Stimulated activated CD8-positive, alpha-beta memory T cell treated with anti-CD3 and anti-CD28 coated beads, Interleukin-7, amount 100 ng/mL, for 1 hour (primary cell): ENCODE data around the gene LIN52.
"Not testable (repeated sequence)": the region's sequence is repeated elsewhere in the genome, so short reads cannot be mapped to it uniquely, and the experiment has no call there.

Experiments used
- DNase-seq, 2 donors: peaks; one replicate each; pipeline ENCODE4 v3.0.0-alpha.2; 2020; ENCODE audit warnings: low read depth in 2 of 2

Gene LIN52

DNA sequence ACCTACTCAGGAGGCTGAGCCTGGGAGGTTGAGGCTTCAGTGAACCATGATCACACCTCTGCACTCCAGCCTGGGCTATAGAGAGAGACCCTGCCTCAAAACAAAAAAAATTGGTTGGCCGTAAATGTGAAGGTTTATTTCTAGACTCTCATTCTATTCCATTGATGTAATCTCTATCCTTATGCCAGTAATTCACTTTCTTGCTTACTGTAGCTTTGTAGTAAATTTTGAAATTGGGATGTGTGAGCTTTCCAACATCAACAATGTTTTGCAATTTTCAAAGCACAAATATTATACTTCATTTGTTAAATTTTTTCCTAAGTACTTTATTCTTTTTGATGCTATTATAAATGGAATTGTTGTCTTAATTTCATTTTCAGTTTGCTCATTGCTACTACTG lies 24.6 kb downstream of the LIN52 start:
- no peak for DNase-seq

DNA sequence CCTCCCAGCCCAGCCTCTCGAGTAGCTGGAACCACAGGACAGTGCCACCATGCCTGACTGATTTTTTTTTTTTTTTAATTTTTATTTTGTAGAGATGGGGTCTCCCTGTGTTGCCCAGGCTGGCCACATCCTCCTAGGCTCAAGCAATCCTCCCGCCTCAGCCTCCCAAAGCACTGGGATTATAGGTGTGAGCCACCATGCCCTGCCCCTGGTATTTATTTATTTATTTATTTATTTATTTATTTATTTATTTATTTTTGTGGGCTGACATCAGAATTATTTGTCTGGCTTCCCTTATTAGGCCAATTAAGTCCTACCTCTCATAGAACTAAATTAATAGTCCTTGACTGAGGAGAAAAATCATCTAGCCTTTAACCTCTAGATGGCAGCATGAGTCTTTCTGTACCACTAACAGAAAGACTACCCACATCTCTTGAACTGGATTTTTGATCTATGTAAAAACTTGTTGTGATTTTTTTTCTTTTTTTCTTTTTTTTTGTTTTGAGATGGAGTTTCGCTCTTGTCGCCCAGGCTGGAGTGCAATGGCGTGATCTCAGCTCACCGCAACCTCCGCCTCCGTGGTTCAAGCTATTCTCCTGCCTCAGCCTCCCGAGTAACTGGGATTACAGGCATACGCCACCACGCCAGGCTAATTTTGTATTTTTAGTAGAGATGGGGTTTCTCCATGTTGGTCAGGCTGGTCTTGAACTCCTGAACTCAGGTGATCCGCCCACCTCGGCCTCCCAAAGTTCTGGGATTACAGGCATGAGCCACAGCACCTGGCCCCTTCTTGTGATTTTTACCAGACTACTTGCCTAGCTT lies 26.9 kb downstream of the LIN52 start:
- not testable (repeated sequence) for DNase-seq

DNA sequence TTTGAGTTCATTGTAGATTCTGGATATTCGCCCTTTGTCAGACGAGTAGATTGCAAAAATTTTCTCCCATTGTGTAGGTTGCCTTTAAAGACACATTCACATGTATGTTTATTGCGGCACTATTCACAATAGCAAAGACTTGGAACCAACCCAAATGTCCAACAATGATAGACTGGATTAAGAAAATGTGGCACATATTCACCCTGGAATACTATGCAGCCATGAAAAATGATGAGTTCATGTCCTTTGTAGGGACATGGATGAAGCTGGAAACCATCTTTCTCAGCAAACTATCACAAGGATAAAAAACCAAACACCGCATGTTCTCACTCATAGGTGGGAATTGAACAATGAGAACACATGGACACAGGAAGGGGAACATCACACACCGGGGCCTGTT lies 40.7 kb downstream of the LIN52 start:
- not testable (repeated sequence) for DNase-seq

DNA sequence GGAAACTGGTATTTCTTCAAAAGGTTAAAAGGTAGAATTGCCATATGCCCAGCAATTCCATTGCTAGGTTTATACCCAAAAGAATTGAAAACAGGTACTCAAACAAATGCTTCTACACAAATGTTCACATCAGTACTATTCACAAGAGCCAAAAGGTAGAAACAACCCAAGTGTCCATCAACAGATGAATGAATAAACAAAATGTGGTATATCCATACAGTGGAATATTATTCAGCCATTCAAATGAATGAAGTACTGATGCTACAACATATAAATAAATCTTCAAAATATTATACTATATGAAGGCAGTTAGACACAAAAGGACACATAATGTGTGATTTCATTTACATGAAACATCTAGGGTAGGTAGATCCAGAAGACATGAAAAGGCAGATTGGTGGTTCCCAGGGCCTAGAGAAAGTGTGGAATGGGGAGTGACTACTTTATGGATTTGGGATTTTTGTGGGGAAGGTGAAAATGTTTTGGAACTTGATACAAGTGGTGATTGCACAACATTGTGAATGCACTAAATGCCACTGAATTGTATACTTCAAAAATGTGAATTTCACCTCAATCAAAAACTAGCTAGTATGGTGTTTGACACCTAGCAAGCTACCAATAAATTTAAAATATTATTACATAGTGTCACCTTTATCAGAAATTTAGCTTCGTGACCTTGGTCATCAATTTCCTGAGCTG lies 41.7 kb downstream of the LIN52 start:
- no peak for DNase-seq

DNA sequence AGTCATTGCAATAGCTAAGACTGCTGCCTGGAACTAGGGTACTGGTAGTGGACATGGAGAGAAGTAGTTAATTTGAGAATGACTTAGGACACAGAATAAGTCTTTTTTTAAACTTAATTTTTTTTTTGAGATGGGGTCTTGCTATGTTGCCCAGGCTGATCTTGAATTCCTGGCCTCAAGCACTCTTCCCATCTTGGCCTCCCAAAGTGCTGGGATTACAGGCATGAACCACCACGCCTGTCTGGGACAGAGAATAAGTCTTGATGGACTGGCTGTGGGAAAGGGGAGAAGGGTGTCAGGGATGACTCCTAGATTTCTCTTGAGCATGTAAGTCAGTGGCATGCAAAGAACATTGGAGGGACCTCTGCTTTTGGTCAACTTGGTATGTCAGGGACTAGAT lies 42.9 kb downstream of the LIN52 start:
- DNase-seq: no peak

DNA sequence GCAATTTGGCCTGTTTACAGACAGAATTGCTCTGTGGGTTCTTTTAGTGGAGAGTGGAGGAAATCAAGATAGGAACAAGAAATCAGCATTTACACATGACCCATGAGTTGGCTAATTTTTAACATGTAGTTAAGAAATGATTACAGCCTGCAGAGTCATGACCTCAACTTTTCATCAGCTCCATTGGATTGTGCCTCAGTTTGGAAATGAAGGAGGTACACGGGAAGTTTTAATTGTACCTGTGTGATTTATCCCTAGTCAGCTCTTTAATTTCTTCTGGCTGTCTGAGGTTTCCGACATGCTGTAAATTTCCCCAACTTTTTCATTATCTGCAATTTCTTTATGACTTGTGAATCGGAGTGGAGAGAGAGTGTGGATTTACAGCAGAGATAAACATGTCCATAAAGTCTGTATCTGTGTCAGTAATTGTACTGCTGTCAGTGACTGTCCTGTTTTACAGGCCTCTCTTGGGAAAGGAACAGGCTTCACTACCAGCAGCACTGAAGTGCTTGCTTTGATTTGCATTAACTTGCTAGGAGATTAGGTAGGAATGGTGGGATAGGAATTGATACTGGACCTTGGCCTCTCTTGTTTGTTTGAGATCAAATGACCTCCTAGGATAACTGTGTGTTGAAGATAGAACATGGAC lies 49.2 kb downstream of the LIN52 start:
- DNase-seq: no peak

DNA sequence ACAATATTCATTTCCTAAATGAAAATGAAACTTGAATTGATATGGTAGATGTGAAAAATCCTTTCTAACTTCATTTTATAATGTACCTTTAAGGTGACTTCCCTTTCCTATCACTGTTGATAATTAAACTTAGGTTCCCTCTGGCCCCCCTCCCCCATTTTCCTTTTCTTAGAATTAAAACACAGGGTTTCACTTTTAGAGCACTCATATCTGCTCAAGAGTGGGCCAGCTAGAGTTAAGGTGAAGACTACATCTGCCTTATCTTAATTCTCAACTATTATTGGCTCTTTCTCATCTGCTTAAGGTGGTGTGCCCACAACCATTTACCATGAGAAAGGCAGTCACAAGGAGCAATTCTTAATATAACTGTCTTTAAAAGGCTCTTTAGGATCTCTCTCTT lies 49.7 kb downstream of the LIN52 start:
- no peak for DNase-seq

DNA sequence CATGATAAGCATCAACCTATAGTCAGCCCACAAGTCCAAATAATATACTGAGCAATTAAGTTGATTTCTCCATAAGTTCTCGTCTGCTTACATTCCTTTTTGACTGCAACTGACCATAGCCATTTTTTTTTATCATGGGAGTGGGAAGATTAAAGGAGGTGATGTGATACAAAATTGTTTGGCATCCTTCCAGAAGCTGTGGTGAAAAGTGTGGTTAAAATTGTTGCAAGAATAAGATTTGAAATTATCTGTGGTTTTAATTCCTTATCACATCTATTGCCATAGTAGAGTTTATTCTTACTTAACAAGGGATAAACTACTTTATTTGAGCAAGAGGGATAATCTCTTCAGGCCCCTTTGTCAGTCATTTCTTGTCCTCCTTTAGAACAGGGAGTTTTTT lies 50.7 kb downstream of the LIN52 start:
- DNase-seq: no peak

DNA sequence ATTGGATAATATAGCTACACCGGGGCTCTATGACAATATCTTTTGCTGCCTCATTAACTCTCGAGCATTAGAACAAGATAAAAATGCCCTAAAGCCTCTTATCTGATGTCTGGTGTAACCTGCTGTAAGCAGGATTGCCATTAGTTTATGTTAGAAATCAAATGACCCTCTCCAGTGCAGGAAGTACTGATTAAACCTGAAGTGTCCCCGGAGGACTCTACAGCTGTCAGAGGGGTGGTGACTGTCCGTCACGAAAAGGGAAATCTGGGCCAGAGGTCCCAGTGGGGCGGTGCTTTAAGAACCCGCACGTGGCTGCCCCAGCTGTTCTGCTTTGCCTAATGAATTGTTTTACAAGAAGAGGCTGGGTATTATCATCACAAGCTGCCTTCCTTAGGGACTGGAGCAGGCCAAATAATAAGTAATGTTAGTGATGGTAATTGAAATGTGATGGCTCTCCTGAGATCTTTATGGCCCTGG lies 55.7 kb downstream of the LIN52 start:
- no peak for DNase-seq

DNA sequence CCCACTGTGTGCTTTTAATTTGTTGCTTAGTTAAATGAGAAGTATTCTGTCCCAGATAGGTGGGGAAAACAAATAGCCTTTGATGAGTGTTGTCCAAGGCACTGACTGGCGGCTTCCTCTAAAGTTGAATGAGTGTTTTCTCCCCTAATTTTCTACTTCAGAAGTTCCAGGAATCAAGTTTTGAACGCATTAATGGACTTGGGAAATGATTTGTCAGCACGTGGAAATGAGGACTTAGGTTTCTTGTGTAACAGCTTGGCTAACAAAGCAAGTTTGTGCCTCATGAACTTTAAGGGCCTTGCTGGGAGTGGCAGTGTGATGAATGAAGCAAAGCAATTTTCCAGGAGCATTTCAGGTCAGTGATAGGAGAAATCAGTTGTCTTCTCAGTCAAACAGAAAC lies 56.9 kb downstream of the LIN52 start:
- DNase-seq: no peak

DNA sequence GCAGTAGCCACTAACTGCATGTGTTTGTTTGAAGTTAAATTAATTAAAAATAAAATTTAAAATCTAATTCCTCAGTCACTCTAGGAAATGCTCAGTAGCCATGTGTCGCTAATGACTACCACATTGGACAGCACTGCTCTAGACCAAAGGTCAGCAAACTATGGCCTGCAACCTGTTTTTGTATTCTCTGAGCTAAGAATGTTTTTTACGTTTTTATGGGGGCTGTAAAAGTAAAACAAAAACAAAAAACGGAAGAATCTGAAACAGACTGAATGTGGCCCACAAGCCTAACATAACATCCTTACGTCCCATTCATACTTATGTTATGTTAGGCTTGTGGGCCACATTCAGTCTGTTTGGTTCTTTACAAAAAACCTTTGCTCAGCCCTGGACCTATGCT lies 57.8 kb downstream of the LIN52 start:
- no peak for DNase-seq

DNA sequence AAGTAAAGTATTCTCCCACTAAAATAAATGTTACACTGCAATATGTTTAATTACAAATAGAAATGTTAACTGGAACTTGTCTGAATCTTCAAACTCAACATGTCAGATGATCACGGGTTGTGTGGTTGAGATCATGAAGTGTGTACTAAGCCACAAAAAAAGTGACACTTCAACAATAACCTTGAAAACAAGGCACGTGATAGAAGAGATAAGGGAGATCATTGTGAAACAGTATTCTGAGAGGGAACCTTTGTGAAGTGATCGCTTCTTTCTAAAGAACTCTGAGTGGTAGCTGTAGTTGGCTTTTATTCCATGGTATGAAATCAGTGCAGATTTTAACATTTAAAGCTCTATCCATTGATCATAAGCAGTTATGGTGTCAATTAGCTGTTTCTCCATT lies 60.0 kb downstream of the LIN52 start:
- no peak for DNase-seq

DNA sequence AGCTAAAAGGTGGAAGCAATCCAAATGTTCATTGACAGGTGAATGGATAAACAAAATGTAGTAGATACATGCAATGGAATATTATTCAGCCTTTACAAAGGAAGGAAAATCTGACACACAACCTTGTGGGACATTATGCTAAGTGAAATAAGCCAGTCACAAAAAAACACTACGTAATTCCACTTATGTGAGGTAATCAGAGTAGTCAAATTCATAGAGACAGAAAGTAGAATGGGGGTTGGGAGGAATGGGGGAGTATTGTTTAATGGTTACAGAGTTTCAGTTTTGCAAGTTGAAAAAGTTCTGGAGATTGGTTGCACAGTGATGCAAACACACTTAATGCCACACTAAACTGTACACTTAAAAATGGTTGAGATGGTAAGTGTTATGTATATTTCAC lies 62.8 kb downstream of the LIN52 start:
- DNase-seq: no peak

DNA sequence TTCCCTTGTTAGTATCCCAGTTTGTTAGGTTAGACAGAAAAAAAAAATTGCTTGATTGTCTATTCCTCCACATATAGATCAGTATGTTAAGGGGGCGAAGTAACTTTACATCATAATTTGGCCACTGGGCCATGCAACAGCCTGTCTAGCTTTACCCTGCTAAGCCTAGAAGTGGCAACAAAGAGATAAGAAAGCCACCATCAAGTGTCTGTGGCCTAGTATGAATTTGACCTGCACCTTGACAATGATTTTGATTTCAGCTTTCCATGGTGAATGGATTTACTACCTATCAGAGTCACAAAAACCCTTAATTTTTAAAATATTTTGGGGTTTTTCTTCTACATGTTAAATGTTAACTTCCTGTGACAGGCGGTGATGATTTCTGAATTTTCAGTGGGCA lies 63.9 kb downstream of the LIN52 start:
- no peak for DNase-seq

DNA sequence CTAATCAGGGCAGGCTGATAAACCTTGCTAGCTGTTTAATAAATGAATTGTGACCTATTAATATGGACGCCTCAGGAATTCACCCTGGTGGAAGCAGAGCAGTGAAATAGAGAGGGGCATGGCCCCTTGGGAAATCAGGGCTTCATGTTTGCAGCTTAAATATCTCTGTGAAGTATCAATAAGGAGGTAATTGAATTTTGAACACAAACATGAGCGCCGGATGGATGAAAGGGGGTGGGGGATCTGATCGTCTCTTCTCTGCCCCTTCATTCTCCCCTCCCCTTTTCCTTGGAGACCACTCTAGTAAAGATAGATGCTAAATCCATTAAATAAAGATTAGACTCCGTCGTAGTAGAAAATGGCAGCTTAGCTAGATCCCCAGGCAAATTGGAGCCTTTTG lies 70.5 kb downstream of the LIN52 start:
- DNase-seq: no peak

DNA sequence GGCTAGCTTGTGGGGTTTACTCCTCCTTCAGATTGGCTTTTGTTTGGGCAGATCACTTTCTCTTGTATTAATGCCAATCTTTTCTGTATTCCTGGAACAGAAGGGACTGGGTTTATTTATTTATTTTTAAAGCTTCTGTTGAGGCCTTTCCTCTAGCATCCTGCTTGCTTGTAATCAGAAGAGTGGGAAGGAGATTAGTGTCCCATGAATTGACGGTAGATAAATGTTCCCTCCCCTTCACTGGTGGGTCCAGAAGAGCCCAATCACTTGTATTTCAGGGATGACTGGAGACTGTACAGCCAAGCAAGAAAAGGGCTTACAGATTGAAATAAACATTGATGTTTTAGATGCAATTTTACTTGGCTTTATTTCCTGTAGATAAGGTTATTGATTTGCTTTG lies 71.0 kb downstream of the LIN52 start:
- DNase-seq: no peak

DNA sequence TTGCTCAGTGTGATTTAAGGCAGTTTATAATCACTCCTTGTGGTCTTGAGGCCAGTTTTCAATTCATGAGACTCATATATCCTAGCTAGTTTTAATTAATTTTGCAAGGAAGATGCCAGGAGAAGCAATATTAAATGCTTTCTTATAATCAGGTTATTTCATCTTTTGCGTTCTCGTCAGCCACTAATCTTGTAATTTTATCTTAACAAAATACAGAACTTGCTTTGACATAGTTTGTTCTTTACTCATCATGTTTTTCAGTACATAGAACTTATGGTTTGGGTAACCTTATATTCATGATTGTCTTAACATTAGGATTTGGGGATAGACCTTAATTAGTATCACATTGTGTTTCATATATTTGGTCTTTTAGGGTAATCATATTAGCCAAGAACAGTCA lies 76.0 kb downstream of the LIN52 start:
- no peak for DNase-seq

DNA sequence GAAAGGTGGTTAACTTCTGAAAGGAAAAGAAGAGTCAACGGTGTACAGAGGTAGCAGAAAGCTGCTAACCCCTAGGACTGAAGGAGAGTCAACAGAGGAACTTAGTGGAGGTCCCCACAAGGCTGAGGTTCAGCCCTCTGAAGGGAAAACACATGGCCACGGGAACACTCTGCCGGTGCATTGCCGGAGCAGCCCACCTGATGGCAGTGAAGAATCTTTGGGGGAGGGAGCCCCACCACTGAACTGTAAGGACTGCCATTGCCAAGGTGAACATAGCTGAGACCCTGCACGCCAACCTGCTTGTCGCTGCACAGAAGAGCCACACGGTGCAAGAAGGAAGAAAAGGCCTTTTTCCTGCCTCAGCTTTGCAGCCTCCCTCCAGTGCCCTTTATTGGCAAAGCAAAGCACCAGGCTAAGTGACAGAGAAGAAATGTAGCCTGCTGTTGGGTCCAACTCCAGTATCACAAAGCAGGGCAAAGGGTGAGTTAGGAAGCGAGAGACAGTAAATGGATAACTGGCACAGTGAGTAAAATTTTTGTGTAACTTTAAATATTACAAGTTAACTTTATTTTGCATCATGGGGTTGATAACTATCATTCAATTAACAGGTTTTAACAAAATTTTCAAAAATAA lies 76.9 kb downstream of the LIN52 start:
- DNase-seq: no peak

DNA sequence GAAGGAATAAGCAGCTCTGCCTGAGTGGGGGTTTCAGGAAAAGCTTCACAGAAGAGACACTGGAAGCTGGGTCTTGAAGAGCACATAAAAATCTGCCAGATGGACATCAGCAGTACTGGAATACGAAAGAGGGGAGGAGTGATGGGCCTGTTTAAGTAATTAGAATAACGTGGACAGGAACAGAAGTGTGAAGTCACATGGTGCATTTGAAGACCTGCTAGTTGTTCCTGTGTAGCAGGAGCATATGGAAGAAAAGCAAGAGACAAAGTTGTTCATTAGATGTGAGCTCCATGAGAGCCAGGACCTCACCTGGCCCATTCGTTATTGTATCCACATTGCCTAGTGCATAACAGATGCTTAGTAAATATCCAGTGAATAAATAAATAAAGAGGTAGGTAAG lies 85.2 kb downstream of the LIN52 start:
- no peak for DNase-seq

DNA sequence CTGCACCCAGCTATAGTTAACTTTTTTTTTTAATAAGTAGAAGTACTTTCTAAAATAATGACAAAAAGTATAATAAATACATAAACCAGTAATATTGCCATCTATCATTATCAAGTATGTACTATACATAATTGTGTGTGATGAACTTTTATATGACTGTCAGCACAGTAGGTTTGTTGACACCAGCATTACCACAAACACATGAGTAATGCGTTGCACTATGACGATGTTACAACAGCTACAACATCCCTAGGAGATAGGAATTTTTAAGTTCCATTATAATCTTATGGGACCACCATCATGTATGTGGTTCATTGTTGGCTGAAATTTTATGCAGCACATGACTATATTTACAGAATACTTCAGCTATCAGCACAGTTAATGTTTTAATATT lies 91.6 kb downstream of the LIN52 start:
- DNase-seq: no peak

DNA sequence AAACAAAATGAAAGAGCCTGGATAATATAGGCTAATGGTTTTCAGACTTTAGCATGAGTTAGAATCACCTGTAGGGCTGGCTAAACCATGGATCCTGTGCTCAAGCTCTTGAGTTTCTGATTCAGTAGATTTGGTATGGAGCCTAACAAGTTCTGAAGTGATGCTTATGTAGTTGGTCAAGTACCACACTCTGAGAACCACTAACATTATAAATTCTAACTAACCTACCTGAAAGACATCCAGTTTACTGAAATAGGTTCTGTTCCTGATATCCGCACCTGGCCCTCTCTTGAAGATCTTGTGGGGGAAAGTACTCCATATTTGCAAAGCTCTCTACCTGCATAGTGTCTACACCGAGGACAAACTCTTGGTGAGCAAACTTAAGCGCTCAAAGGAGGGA lies 95.1 kb downstream of the LIN52 start:
- DNase-seq: no peak

DNA sequence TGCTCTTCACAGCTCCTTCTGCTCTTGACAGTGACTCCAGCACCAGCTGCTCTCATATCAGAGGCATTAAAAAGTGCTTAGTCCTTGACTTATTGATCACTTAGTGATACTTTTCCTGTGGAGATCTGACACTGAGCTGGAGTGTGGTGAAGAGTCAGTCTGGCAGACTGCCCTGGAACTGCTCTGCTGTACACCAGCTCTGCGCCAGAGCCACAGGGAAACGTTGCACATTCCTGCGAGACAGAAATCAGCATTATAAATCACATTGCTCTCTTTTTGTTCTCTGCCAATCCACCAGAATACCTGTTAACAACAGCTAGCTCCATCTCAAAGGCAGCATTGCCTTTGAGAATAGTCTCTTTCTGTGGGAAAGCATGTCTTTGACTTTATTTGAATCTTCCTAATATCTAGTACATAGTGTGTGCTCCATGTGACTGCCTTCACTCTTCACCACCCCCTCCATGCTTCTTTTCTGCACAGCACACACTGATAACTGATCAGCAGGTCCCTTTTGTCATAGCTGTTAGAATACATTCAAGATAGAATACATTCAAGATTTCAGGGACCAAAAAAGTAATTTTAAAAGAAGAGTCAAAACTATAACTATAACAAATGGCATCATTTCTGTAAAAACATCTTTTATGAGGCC lies 106.3 kb downstream of the LIN52 start:
- no peak for DNase-seq
